ENCODE data around the gene PDIA5.

PDIA5 gene

GRCh38 chr3:123084738-123085237, 18.0 kb downstream of the PDIA5 start:
- Histone ChIP-seq H3K27me3 (ENCODE audit: low read depth, low read length) (no peaks in the 10 kb centered on the region), H3K4me1 (ENCODE audit: control insufficient read depth in 1 of 2, insufficient read depth in 2 of 2, low read length in 2 of 2) (peaks cover 38 to 40% of the 10 kb centered on the region in 2 donors), H3K36me3 (ENCODE audit: control insufficient read depth in 1 of 2, insufficient read depth in 2 of 2, low read length in 2 of 2) (no peaks in the 10 kb centered on the region), H3K4me3 (ENCODE audit: low read depth in 1 of 2, low read length in 2 of 2) (no peak overlapping the region), H3K9me3 (ENCODE audit: control insufficient read depth in 1 of 2, low read length in 2 of 2) (no peaks in the 10 kb centered on the region), H3K27ac (ENCODE audit: low read length) (no peak overlapping the region)

- no peaks in the 10 kb centered on the region for H3K27me3 ChIP-seq (ENCODE audit: low read depth, low read length)
- H3K36me3 ChIP-seq (ENCODE audit: control insufficient read depth in 1 of 2, insufficient read depth in 2 of 2, low read length in 2 of 2): peaks cover 0 to 3% of the 10 kb centered on the region in 2 donors
- no peak overlapping the region for H3K4me3 ChIP-seq (ENCODE audit: low read depth in 1 of 2, low read length in 2 of 2)
- no peaks in the 10 kb centered on the region for H3K9me3 ChIP-seq (ENCODE audit: control insufficient read depth in 1 of 2, low read length in 2 of 2)
- no peak overlapping the region for H3K27ac ChIP-seq (ENCODE audit: low read length)
- H3K4me1 ChIP-seq (ENCODE audit: control insufficient read depth in 1 of 2, insufficient read depth in 2 of 2, low read length in 2 of 2): peaks cover 42 to 43% of the 10 kb centered on the region in 2 donors
These were observed 18.6 kb downstream of the PDIA5 start for GRCh38 chr3:123085293-123085931.

GRCh38 chr3:123085932-123086627, 19.3 kb downstream of the PDIA5 start:
- no peaks in the 10 kb centered on the region for H3K27me3 ChIP-seq (ENCODE audit: low read depth, low read length)
- H3K4me1 ChIP-seq (ENCODE audit: control insufficient read depth in 1 of 2, insufficient read depth in 2 of 2, low read length in 2 of 2): peaks cover 43% of the 10 kb centered on the region in 2 donors
- no peaks in the 10 kb centered on the region for H3K9me3 ChIP-seq (ENCODE audit: control insufficient read depth in 1 of 2, low read length in 2 of 2)
- H3K4me3 ChIP-seq (ENCODE audit: low read depth in 1 of 2, low read length in 2 of 2): no peak overlapping the region
- no peak overlapping the region for H3K27ac ChIP-seq (ENCODE audit: low read length)
- peaks cover 0 to 6% of the 10 kb centered on the region in 2 donors for H3K36me3 ChIP-seq (ENCODE audit: control insufficient read depth in 1 of 2, insufficient read depth in 2 of 2, low read length in 2 of 2)

DNA sequence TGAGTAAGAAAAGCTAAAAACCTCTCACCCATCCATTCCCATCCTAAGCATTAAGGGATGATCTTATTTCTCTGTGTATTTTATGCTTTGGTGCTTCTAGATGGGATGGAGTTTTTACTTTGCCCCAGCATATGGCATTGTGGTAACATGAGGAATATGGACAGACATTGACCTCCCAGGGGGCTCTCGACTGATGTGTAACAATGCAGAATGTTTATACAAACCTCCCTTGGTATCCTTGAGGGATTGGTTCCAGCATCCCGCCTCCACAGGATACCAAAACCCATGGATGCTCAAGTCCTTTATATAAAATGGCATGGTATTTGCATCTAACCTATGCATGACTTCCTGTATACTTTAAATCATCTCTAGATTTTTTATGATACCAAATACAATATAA, 21.6 kb downstream of the PDIA5 start:
- H3K27ac ChIP-seq (ENCODE audit: low read length): no peak overlapping the region
- H3K27me3 ChIP-seq (ENCODE audit: low read depth, low read length): no peaks in the 10 kb centered on the region
- H3K9me3 ChIP-seq (ENCODE audit: control insufficient read depth in 1 of 2, low read length in 2 of 2): no peaks in the 10 kb centered on the region
- peaks cover 8 to 23% of the 10 kb centered on the region in 2 donors for H3K36me3 ChIP-seq (ENCODE audit: control insufficient read depth in 1 of 2, insufficient read depth in 2 of 2, low read length in 2 of 2)
- H3K4me3 ChIP-seq (ENCODE audit: low read depth in 1 of 2, low read length in 2 of 2): no peak overlapping the region
- H3K4me1 ChIP-seq (ENCODE audit: control insufficient read depth in 1 of 2, insufficient read depth in 2 of 2, low read length in 2 of 2): peaks cover 27 to 30% of the 10 kb centered on the region in 2 donors

DNA sequence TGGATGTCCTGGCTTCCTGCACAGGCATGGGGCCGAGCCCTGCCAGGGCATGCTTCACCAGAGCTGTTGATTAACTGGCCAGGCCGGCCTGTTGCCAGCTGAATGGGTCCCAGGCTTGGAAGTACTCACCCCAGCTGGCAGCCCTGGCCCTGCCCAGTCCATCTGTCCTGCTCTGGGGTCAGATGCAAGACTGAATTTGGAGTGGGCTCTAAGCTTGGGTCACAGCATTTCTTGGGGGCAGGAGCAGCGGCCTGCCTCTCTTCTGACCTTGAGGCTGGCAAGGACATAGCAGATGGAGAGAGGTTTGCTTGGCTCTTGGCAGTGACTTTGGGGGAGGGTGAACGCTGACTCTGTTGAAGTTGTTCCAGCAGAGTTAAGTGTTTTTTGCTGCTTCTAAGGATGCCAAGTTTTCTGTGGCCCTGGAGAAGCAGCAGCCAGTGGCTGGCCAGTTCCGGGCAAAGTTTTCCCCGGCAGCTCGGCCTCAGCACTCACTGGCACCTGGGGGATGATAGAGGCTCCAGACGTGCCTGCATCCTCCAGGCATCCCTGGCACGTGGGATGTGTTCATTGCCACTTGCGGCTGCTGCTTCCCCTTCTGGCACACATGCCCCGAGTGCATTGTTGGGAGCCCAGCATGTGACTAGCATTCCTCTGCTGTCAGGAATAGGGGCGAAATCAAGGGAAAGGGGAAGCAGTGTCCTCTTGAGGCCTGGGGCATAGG, 22.9 kb downstream of the PDIA5 start:
- H3K27me3 ChIP-seq (ENCODE audit: low read depth, low read length): no peaks in the 10 kb centered on the region
- no peak overlapping the region for H3K4me3 ChIP-seq (ENCODE audit: low read depth in 1 of 2, low read length in 2 of 2)
- H3K4me1 ChIP-seq (ENCODE audit: control insufficient read depth in 1 of 2, insufficient read depth in 2 of 2, low read length in 2 of 2): peaks cover 14 to 18% of the 10 kb centered on the region in 2 donors
- peaks cover 8 to 23% of the 10 kb centered on the region in 2 donors for H3K36me3 ChIP-seq (ENCODE audit: control insufficient read depth in 1 of 2, insufficient read depth in 2 of 2, low read length in 2 of 2)
- H3K9me3 ChIP-seq (ENCODE audit: control insufficient read depth in 1 of 2, low read length in 2 of 2): no peaks in the 10 kb centered on the region
- peak overlapping the region; percentile 40 for H3K27ac ChIP-seq (ENCODE audit: low read length)

- peaks cover 8 to 23% of the 10 kb centered on the region in 2 donors for H3K36me3 ChIP-seq (ENCODE audit: control insufficient read depth in 1 of 2, insufficient read depth in 2 of 2, low read length in 2 of 2)
- peaks cover 7 to 9% of the 10 kb centered on the region in 2 donors for H3K4me1 ChIP-seq (ENCODE audit: control insufficient read depth in 1 of 2, insufficient read depth in 2 of 2, low read length in 2 of 2)
- no peaks in the 10 kb centered on the region for H3K9me3 ChIP-seq (ENCODE audit: control insufficient read depth in 1 of 2, low read length in 2 of 2)
- no peak overlapping the region for H3K4me3 ChIP-seq (ENCODE audit: low read depth in 1 of 2, low read length in 2 of 2)
- H3K27me3 ChIP-seq (ENCODE audit: low read depth, low read length): no peaks in the 10 kb centered on the region
- H3K27ac ChIP-seq (ENCODE audit: low read length): no peak overlapping the region
These were observed 24.1 kb downstream of the PDIA5 start for GRCh38 chr3:123090728-123091531.

DNA sequence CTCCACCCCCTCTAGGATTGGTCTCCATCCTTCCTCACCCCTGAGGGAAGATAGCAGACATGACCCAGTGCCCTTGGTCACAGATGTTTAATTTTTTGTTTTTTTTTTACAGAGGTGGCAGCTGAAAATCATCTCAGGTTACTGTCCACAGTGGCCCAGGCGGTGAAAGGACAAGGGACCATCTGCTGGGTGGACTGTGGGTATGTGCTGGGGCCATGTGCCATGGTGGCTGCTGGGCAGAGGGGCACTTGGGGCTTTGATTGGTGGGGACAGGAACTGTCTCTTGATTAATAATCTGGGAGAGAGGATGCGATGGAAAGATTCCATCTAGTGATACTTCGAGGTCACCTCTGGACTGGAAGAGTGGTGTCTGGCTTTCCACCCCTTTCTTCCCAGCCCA, 25.4 kb downstream of the PDIA5 start:
- H3K36me3 ChIP-seq (ENCODE audit: control insufficient read depth in 1 of 2, insufficient read depth in 2 of 2, low read length in 2 of 2): peaks cover 8 to 23% of the 10 kb centered on the region in 2 donors
- peaks cover 5 to 17% of the 10 kb centered on the region in 2 donors for H3K4me1 ChIP-seq (ENCODE audit: control insufficient read depth in 1 of 2, insufficient read depth in 2 of 2, low read length in 2 of 2)
- H3K27ac ChIP-seq (ENCODE audit: low read length): no peak overlapping the region
- no peak overlapping the region for H3K4me3 ChIP-seq (ENCODE audit: low read depth in 1 of 2, low read length in 2 of 2)
- H3K27me3 ChIP-seq (ENCODE audit: low read depth, low read length): no peaks in the 10 kb centered on the region
- H3K9me3 ChIP-seq (ENCODE audit: control insufficient read depth in 1 of 2, low read length in 2 of 2): no peaks in the 10 kb centered on the region

DNA sequence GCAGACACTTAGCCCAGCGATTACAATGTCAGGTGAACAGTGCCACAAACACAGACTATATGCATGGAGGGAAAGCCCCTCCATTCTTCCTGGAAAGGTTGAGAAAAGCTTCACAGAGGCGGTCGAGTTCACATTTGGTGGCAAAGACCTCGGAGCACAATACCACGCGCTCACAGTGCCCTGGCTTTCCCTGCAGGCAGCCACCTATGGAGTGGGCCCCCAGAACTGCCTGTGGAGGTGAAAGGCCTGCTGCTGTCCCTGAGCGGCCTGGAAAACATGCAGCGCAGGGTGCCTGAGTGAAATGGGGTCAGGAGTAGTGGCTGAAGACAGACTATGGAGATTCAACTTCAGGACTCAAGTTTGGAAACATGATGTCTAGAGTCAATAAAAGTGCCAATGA, 26.9 kb downstream of the PDIA5 start:
- Histone ChIP-seq H3K4me1 (ENCODE audit: control insufficient read depth in 1 of 2, insufficient read depth in 2 of 2, low read length in 2 of 2) (peaks cover 11 to 32% of the 10 kb centered on the region in 2 donors), H3K36me3 (ENCODE audit: control insufficient read depth in 1 of 2, insufficient read depth in 2 of 2, low read length in 2 of 2) (peaks cover 8 to 23% of the 10 kb centered on the region in 2 donors), H3K27me3 (ENCODE audit: low read depth, low read length) (no peaks in the 10 kb centered on the region), H3K4me3 (ENCODE audit: low read depth in 1 of 2, low read length in 2 of 2) (no peak overlapping the region), H3K27ac (ENCODE audit: low read length) (no peak overlapping the region), H3K9me3 (ENCODE audit: control insufficient read depth in 1 of 2, low read length in 2 of 2) (no peaks in the 10 kb centered on the region)

- Histone ChIP-seq H3K36me3 (ENCODE audit: control insufficient read depth in 1 of 2, insufficient read depth in 2 of 2, low read length in 2 of 2) (peaks cover 8 to 23% of the 10 kb centered on the region in 2 donors), H3K4me1 (ENCODE audit: control insufficient read depth in 1 of 2, insufficient read depth in 2 of 2, low read length in 2 of 2) (peaks cover 11 to 37% of the 10 kb centered on the region in 2 donors), H3K9me3 (ENCODE audit: control insufficient read depth in 1 of 2, low read length in 2 of 2) (no peaks in the 10 kb centered on the region), H3K27ac (ENCODE audit: low read length) (no peak overlapping the region), H3K27me3 (ENCODE audit: low read depth, low read length) (no peaks in the 10 kb centered on the region), H3K4me3 (ENCODE audit: low read depth in 1 of 2, low read length in 2 of 2) (no peak overlapping the region)
These were observed 27.9 kb downstream of the PDIA5 start for GRCh38 chr3:123094516-123095313.

DNA sequence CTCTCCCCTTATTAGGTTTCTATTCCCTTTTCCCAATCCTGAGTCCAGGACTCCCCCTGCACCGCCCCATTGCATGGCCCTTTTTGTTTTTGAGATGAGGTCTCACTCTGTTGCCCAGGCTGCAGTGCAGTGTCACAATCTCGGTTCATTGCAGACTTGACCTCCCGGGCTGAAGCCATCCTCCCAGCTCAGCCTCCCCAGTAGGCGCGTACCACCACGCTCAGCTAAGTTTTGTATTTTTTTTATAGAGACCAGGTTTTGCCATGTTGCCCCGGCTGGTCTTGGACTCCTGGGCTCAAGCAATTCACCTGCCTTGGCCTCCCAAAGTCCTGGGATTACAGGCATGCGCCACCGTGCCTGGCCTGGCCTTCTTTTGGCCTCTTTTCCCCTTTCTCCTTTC, 29.3 kb downstream of the PDIA5 start:
- peaks cover 8 to 19% of the 10 kb centered on the region in 2 donors for H3K36me3 ChIP-seq (ENCODE audit: control insufficient read depth in 1 of 2, insufficient read depth in 2 of 2, low read length in 2 of 2)
- peaks cover 7 to 35% of the 10 kb centered on the region in 2 donors for H3K4me1 ChIP-seq (ENCODE audit: control insufficient read depth in 1 of 2, insufficient read depth in 2 of 2, low read length in 2 of 2)
- no peaks in the 10 kb centered on the region for H3K9me3 ChIP-seq (ENCODE audit: control insufficient read depth in 1 of 2, low read length in 2 of 2)
- no peaks in the 10 kb centered on the region for H3K27me3 ChIP-seq (ENCODE audit: low read depth, low read length)
- no peak overlapping the region for H3K27ac ChIP-seq (ENCODE audit: low read length)
- no peak overlapping the region for H3K4me3 ChIP-seq (ENCODE audit: low read depth in 1 of 2, low read length in 2 of 2)

All from muscle layer of duodenum (tissue), 2 donors.